SK-N-MC (cell line): ENCODE data around the gene TLX3.

Experiments
- EZH2 ChIP-seq: fragments of 200-600 bp; sonication (generic); IDR thresholded peaks from one replicate; pipeline ENCODE4 v1.6.1; 2017; ENCODE audit warnings: antibody characterized with exemption
- POLR2AphosphoS5 ChIP-seq: IDR thresholded peaks from 2 replicates; pipeline ENCODE4 v1.6.1; 2012; ENCODE audit warnings: mild to moderate bottlenecking, low read depth, low read length, borderline replicate concordance

GRCh38 chr5:171318026-171318425 lies 9.0 kb downstream of the TLX3 start:
- TF ChIP-seq EZH2 (no peak), POLR2AphosphoS5 (no peak)
